HG02798 (cell line): ENCODE measurements around the gene WNT9A.

Experiments
- ATAC-seq: cut with Tn5 transposase; IDR thresholded peaks from one replicate; pipeline ENCODE4 v1.9.1; 2021; ENCODE audit warnings: mild to moderate bottlenecking; ENCODE audit not compliant: unreplicated experiment, poor library complexity

Gene WNT9A

DNA sequence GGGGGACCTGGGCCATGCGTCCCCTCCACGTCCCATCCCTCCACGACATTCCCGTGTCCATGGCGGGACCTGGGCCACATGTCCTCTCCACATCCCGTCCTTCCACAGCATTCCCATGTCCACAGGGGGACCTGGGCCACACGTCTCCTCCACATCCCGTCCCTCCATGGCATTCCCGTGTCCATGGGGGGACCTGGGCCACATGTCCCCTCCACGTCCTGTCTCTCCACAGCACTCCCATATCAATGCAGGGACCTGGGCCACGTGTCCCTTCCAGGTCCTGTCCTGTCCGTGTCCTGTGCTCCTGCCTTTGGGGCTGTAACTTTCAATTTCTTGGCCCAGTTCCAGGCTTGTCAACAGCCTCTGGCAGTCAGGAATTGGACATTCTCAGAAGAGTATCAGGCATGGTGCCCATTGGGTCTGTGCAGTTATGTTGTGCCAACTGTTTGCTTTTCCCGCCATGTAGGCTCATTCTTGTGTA is 47.1 kb downstream of the WNT9A start:
- no peak for ATAC-seq

DNA sequence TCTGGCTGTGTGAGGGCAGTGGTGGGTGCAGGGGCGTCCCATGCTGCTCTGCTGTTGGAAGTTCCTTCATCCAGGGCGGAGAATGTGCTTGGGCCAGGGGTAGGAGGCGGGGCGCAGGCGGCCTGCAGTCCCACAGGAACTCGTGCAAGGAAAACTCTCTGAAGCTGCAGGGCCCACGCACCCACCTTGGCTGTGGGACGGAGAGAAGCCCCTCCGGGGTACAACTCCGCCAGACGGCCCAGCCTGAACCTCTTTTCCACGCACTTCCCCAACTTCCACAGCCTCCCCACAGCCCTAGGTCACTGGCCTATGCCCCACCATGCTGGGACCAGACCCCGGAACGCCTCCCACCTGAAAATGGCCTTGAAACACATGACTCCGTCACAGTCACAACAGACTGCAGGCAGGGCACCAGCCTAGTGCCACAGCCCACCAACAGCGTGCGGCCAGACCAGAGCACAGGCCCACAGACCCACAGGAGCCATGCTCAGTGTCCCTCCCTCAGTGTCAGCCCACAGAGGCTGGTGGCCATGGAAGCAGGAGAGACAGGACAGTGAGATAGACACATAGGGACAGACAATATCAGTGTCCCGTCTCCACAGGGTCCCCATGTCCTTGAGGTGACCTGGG is 47.8 kb downstream of the WNT9A start:
- no peak for ATAC-seq

DNA sequence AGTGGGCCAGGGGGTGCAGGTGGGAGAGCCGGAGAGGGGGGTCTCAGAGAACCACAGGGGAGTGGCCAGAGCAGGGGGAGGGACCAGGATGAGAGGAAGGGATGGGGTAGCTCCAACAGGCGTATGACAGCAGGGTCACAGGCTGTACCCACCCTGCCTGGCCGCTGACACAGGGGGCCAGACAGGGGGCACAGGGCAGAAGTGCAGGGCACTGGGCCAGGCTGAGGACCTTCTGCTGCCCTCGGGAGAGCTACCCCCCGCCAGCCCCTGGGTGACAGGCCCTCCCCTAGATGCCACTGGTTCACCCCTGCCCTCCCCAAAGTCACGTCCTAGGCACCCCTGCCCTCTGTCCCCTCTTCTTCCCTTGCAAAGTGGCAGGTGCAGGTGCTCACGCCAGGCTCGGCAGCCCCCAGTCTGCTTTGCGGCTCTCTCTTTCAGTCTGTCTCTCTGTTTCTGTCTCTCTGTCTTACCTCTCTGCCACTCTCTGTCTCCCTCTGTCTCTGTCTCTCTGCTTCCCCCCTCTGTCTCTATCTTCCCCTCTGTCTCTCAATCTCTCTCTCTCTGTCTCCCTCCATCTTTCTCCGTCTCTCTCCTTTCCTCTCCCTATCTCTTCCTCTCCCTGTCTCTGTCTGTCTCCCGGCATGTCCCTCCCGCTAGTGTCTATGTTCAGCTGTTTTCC is 48.5 kb downstream of the WNT9A start:
- ATAC-seq, result no peak

DNA sequence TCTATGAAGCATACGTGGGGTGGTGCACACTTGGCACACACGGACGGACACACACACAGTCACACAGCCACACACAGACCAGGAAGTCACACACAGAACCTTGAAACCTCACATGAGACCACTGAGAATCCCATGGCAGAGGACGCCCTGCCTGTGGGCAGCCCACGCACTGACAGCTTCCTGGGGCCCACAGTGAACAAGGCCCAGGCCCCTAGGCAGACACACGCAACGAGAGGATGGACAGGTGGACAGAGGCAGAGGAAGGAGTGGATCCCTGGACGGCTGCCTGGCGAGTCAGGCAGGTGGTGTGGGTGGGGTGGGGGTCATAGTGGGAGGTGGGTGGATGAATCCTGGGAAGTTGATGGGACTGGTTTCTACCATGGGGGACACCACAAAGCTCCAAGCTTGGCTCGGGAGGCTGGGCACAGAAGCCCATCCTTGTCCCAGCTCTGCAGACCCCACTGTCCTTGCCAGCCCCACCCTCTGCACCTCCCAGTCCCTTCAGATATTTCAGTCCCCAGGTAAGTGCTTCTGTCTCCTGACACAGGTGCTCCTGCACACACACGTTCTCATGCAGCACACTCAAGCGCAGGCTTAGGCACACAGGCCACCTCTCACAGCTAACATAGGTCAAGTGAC is 49.1 kb downstream of the WNT9A start:
- no peak for ATAC-seq

DNA sequence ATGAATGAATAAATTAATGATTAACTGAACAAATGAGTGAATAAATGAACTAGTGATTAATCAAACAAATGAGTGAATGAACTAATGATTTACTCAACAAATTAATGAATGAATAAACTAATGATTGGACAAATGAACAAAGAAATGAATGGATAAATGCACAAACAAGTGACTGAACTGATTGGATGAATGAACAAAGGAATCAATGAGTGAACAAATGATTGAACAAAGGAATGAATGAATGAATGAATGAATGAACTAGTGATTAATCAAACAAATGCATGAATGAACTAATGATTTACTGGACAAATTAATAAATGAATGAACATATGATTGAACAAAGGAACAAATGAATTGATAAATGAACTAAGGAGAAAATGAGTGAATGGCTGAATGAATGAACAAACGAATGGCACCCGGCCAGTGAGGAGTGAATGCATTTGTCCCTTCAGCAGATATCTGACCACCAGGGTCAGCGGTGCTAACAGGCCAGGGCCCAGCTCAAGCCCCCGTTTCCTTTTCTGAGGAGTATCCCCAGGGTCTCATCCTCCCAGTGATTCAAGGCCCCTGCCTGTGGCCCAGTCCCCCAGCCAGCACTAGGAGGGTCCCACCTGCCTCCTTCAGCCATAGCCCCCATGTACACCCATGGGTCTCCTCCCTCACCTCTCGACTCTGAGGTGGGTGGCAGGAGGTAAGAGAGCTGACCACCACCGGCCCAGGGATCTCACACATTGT is 49.9 kb downstream of the WNT9A start:
- ATAC-seq, result no peak

DNA sequence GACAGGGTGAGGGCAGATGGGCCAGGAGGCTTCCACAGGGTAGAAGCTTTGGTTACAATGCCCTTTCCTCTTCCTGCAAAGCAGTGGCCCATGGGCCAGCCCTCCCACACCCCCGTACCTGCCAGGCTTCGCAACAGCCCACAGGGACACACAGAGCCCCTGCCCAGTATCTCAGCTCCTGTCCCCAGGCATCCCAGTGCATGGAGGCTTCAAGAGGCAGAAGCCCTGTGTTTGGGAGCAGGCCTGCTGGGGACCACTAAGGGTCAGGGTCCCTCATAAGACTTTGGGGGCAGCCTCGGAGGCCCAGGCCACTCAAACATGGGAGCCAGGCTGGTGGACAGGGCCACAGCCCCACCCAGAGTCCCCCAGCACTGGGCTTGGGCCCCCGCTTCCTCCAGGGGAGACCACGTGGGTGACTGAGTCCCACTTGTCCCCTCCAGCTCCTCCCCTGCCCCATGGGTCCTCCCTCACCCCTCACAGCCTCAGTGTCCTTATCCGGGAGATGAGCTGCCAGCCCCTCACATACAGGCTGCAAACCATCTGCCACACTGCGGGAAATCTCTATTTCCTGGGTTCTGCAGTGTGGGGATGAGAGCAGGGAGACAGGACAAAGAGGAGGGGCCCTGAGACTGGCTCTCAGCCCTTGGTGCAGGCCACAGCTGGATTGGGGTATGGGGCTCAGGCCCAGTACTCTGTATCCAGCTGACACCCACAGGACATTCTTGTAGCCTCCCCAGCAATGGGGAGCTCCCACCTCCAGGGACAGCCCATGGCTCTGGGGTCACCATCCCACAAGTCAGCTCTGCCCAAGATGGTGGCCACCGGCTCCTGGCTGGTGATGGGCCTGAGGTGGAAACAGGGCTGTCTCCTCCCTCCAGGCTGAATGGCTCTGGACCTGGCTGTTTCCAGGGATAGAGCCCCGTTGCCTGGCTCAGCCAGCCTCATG is 50.7 kb downstream of the WNT9A start:
- ATAC-seq, result no peak

DNA sequence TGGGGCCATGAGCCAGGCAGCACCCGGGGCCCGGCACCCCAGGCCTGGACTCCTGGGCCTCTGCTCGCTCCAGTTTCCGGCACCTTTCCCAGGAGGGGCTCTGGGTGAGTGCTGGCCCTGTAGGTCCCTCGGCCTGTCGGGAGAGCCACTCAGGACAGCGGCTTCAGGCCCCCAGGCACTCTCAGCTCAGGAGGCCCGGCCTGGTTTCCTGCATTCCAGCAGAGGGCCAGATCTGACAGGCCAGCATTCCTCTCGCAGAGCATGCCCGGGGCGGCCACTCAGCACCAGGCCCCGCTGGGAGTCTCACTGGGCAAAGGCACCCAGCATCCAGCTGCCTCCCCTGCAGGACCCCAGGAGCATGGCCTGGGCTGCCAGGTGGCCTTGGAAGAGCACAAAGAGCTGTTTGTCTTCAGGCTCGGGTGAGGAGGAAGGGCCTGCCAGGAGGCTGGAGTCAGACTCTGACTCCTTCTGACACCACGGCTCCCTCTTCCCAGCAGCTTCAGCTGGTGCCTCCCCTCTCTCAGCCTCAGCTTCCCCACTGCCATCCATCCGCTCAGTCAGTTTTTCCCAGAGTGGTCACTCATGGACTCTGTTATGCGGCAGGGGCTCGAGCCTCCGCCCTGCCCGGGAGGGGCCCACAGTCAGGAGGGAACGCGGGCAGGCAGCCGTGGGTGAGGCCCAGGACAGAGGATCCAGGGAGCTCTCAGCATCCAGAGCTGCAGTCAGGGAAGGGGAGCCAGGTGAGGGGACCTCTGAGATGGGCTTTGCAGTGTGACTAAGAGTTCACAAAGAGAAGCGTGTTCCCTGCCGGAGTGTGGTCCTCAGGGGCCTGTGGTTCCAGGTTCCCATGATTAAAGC is 51.7 kb downstream of the WNT9A start:
- no peak for ATAC-seq

DNA sequence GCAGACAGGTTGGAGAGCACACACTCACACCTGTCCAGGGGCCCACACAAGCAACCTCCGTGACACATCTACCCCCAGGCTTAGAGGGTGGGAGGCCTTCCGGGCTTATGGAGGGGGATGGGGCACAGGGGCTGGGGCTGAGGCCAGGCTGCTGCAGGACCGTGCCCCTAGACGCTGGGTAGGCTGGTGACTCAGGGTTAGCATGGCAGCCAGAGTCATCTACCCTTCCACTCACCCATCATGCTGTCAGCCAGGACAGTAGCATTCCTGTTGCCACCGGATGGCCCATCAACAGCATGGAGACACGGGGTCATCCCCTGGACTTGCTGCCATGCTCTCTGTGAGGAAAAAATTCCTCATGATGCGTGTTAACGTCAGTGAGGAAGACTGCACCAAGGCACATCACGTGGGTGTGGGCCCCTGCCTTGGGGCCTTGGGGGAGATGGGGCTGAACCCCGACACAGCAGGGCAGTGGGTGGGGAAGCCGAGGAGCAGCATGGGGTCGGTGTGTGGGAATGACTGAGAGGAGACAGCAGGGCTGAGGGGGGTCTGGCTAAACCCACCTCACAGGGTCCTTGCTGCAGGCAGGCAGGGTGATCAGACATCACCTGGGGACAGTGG is 52.8 kb downstream of the WNT9A start:
- no peak for ATAC-seq

DNA sequence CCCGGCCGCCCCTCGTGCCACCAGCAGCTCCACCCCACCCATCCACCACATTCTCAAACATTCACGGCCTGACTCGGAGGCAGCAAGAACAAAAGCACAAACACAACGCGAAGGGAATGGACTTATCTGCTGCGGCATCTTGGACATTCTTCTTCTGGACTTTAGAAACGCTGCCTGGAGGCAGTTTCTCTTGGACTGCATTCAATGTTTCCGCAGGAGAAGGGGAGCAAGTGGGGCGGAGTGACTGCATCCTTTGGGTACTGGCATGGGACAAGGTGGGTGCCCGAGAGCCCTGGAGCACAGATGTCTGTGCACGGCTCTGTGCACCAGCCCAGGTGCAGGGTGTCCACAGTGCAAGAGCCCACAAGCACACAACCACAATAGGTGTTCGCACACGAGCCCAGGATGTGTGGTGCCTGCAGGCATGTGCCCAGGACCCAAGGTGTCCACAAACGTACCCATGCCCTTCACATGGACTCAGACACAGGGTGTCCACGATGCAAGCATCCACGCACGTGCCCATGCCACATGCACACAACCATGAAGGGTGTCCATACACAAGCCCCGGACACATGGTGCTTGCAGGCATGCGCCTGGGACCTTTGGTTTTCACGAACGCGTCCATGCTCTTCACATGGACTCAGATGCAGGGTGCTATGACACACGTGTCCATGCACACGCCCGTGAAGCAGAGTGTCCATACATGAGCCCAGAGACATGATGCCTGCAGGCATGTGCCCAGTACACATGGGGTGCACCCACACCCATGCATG is 53.6 kb downstream of the WNT9A start:
- ATAC-seq, result no peak

DNA sequence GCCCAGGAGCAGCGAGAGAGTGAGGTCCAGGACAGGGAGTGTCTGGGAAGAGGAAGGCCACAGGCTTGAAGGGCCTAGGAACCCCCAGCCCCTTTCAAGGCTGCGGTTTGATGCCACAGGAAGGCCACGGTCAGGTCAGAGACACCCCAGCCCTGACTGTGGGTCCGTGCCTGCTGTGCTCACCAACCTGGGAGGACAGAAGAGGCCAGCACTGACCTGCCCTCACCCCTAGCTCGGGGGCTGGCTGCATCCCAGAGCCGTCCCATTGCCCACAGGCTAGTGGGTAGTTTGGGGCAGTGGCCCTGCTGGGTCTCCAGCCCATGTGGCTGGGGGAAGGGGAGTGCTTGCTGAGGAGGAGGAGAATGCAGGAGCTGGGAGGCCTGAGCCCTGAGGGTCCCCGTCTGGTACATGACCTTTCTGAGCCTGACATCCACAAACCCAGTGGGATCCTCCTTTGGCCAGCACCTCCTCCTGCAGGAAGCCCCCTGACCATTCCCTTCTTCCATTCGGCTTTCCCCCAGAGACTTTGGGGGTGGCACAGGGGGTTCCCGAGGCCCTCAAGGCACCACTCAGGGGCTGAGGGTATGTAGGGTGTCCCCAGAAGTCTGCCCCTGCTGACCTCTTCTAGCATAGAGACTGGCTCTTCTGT is 54.3 kb downstream of the WNT9A start:
- no peak for ATAC-seq

DNA sequence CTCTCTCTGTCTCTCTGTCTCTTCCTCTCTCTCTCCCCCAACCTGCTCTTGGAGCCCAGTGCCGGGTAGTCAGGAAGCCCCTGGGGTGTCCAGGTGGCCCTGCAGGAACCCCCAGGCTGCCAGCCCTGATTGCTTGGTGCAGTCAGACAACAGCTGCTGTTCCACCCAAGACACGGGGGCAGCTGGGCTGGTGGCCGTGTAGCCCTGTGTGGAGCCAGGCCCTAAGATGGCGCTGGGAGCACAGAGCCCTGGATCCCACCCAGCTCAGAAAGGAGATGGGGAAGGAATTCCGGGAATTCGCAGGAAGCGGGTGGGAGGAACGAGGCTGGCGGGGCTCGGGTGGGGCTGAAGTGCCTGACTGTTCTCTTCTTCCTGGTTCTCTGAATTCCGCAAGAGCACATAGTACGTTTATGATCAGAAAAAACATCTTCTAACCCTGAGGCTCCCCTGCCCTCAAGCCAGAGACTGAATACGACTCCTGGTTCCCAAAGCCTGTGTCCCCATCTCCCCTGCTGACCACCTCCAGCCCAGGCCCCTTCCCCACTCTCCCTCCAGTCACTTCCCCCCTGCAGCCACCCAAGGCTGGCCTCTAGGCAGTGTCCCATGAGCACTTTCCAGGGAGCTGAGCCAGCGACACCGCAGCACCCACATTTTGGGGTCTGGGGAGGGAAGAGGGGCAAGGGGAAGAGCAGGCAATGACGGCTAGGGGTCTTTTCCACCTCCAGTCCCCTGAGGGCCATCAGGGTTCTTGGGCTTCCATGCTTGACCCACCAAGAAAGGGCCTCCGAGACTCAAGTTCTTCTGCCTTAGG is 55.0 kb downstream of the WNT9A start:
- ATAC-seq, result no peak

DNA sequence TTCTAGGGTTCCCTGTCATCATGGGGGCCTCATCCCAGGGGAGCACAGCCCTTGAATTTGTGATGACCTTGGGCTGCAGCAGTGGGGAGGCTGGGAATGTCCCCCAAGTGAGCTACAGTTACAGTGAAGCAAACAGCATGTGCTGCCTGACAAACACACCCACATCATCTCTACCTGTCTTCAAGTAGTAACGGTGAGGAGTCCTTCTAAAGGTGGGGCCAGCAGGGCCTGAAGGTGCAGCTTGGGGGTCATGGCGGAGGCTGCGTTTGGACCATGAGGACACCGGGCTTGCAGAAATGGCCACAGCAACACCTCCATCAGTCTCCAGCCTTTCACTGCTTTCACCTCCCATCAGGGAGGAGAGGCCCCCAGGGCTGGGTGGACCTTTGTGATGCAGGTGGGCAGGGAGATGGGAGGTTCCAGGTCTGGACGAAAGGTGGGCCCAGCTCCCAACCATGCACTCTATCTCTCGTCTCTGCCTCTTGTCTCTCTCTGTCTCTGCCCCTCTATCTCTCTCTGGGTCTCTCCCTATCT is 55.7 kb downstream of the WNT9A start:
- ATAC-seq, result no peak

DNA sequence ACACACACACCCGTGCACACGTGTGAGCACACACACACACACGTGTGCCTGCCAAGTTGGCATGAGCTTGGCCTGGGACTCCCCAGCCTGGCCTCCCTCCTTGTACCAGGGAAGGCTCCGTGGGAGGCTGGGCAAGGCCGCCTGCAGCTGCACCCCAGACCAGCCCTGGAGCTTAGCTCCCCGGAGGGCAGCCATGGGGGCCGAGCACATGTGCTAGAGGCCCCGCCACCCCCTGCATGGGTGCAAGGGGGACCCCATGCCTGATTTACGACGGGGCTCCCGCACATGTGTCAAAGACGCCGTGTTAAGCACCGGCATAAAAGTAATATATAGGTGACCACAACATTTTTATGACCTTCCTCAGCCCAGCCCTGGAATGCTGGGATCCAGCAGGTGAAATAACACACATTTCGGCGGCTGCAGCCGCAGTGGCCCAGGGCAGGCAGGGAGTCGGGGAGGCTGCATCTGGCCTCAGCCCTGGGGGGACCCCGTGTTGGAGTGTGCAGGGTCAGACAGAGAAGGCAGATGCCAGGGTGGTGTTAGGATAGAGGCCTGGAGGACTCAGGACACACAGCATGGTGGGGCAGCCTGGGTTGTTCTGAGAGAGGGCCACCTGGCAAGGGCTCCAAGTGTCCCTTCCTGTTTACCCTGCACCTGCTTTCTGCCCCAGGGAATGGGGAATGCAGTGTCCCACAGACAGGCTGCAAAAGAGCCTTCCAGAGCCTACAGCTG is 56.3 kb downstream of the WNT9A start:
- no peak for ATAC-seq

DNA sequence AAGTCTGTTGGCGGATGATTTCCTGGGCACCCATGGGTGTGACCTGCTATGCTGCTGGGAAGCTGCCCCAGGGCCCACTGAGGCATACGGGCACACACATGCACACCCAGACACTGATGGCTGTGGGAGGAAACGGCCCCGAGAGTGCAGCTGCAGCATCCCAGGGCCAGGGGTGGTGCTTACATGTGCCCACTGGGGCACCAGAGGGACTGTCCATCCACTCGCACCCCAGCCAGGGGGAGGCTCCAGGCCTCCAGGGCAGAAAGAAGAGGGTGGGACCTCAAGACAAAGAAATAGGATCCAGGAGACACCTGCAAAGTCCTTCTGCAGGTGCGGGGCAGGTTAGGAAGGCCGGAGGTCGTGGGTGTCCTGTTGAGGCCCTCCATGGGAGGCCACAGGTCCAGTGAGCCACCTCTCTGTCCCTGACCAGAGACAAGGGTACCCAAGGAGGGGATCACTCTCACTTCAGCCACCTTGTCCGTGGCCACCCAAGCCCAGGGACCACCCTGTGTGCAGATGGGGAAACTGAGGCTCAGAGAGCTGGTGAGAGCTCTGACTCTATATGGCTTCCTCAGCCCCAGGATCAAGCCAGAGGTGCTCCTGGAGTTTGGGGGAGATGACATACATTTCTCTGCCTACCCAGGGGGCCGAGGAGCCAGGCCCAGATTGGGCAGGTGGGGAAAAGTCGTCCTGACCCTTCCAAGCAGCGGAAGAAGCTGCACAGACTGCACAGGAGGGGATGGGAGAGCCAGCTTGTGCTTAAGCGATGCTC is 57.1 kb downstream of the WNT9A start:
- no peak for ATAC-seq

DNA sequence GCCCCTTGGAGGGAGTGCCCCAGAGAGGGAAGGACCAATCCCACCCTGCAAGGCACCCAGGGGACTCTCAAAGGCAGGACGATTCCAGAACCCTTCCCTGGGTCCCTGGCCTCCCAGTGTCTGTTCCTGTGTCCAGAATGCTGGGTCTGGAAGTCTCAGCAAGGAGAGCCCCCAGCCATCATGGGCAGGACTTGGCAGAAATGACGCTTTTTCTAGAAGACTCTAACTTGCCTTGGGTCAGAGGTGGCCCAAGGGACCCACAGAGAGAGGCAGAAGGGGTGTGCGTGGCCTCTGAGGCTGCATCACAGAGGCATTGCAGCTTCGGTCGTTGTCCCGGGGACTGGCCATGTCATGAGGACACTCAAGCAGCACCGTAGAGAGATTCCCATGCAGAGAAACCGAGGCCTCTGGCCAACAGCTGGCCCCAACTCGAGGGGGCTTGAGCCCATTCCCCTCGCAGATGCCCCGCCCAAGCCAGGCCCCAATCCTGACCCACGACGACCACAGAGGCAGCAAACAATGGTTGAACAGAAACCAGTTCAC is 57.8 kb downstream of the WNT9A start:
- no peak for ATAC-seq
